ENCODE results near the gene GNGT2.

DNA sequence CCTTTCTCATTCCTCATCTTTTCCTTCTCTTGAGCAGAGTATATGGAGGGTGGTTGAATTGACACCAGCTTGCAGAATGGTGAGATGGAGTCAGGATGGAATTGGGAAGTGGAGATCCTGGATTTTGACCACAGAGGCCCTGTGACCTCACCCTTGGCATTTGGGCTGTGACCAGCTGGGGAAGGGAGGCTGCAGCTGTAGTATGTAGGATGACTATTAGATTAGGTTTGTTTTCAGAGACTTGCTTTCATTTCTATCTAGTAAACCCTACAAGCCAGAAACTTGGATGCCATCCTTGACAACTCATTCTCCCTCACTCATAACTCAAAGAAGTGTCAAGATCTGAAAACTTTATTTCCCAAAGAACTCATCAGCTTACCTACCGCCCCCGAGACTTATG, 5.9 kb downstream of the GNGT2 start:
- TF ChIP-seq EZH2 (IDR thresholded peaks at IDR 0.05; ENCODE audit: insufficient read depth, low read length) (no peak), CTCF (IDR thresholded peaks at IDR 0.05; ENCODE audit: insufficient read depth, low read depth, low read length) (no peak)

Measured in astrocyte (in vitro differentiated cells and primary cell).